WI38 (cell line): Measurements from ENCODE around the gene GPR55.

Experiments used
- H3K4me3 ChIP-seq: 2 replicates; pipeline ENCODE4 v1.5.1; 2011; ENCODE audit warnings: low read depth, mild to moderate bottlenecking, control low read depth, low read length
- TF ChIP-seq, protein P1 (sequence below): IDR thresholded peaks from 2 replicates; pipeline ENCODE4 v1.5.1; 2012; ENCODE audit warnings: low read depth, mild to moderate bottlenecking, control low read depth, low read length

GPR55 gene

GRCh38 chr2:230890646-230891045 lies 34.4 kb downstream of the GPR55 start:
- TF ChIP-seq, protein P1, sequence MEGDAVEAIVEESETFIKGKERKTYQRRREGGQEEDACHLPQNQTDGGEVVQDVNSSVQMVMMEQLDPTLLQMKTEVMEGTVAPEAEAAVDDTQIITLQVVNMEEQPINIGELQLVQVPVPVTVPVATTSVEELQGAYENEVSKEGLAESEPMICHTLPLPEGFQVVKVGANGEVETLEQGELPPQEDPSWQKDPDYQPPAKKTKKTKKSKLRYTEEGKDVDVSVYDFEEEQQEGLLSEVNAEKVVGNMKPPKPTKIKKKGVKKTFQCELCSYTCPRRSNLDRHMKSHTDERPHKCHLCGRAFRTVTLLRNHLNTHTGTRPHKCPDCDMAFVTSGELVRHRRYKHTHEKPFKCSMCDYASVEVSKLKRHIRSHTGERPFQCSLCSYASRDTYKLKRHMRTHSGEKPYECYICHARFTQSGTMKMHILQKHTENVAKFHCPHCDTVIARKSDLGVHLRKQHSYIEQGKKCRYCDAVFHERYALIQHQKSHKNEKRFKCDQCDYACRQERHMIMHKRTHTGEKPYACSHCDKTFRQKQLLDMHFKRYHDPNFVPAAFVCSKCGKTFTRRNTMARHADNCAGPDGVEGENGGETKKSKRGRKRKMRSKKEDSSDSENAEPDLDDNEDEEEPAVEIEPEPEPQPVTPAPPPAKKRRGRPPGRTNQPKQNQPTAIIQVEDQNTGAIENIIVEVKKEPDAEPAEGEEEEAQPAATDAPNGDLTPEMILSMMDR = no peak
- H3K4me3 ChIP-seq = no peak overlapping the region

DNA sequence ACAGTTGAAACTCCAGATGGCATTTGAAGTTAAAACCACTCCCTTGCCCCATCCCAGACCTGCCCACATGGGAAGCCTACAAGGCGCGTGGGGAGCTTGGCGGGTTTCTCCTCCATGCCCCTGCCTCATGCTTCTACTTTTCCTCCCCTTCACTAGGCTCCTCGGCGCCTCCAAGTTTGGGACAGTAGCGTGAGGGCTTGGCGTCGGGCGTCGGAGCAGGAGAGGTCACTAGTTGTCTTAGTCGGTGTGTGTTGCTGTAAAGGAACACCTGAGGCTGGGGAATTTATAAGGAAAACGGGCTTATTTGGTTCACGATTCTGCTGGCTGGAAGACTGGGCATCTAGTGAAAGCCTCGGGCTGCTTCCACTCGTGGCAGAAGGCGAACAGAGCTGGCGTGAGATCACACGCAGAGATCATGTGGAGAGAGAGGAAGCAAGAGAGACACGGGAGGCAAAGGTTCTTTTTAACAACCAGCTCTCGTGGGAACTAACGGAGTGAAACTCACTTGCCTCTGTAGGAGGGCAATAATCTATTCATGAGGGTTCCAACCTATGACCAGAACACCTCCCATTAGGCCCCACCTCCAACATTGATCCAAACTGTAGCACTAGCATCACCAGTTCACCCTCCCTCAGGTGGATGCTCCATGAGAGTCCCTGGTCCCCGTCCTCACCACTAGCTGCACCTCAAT lies 35.0 kb downstream of the GPR55 start:
- TF ChIP-seq, protein P1 = no peak
- no peak overlapping the region for H3K4me3 ChIP-seq

GRCh38 chr2:230888824-230889400 lies 36.1 kb downstream of the GPR55 start:
- TF ChIP-seq, protein P1 = no peak

DNA sequence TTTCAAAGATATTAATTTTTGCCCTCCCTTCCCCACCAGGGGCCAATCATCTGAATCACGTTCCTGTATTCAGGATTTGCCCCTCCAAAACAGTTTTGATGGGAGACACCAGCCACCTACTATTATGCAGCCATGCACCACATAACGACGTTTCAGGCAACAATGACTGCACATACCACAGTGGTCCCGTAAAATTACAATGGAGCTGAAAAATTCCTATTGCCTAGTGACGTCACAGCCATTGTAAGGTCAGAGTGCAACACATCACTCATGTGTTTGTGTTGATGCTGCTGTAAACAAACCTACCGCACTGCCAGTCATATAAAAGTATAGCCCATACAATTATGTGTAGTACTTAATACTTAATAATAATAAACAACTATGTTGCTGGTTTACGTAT lies 37.7 kb downstream of the GPR55 start:
- TF ChIP-seq, protein P1 = no peak
- no peak overlapping the region for H3K4me3 ChIP-seq

More at GRCh38 chr2:230888824-230889400, 36.1 kb downstream of the GPR55 start:
- H3K4me3 ChIP-seq = no peak overlapping the region

GRCh38 chr2:230886671-230887071 lies 38.4 kb downstream of the GPR55 start:
- no peak overlapping the region for H3K4me3 ChIP-seq
- TF ChIP-seq, protein P1 = no peak

- H3K4me3 ChIP-seq = no peak overlapping the region
- TF ChIP-seq, protein P1 = no peak
Measured at GRCh38 chr2:230886206-230886605, 38.8 kb downstream of the GPR55 start.

DNA sequence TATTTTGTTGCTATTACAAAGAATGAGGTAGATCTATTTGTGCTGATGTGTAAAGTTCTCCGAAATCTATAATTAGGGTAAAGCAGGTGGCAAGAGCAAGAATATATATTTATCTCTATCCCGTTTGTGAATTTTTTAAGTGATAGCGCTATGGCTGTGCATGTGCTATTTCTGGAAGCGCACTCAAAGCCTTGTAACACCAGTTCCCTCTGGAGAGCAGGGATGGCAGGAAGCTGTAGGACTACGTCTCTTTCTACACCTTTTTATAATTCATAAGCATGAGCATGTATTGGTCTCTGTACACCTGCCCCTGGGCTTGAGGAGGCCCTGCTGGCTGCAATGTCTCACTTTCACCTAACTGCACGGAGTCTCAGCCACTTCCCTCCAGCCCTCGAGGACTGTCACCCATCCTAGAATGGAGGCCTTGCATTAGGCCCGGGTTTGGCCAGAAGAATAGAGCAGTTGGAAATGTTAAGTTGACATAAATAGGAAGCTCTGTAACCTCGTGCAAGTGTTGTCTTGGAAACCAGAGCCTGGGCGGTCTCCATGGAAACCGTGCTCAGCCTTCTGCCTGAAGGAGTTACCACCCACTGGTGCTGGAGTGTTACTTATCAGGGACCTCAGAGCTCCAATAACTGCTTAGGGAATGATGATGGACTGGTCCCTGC lies 39.4 kb downstream of the GPR55 start:
- no peak overlapping the region for H3K4me3 ChIP-seq
- TF ChIP-seq, protein P1 = no peak
